Stimulated activated CD8-positive, alpha-beta memory T cell treated with anti-CD3 and anti-CD28 coated beads, Interleukin-4, amount 100 ng/mL, for 4 hours (primary cell): ENCODE measurements around the gene IFNL4.
"Not testable (repeated sequence)": the region's sequence is repeated elsewhere in the genome, so short reads cannot be mapped to it uniquely, and the experiment has no call there.

Experiments
- DNase-seq, 2 donors: peaks; one replicate each; pipeline ENCODE4 v3.0.0-alpha.2; 2020; ENCODE audit warnings: low read depth in 2 of 2, low spot score in 1 of 2

IFNL4 gene

GRCh38 chr19:39257227-39257626 lies 8.6 kb upstream of the IFNL4 start:
- no peak for DNase-seq

- DNase-seq, result no peak
These were observed 6.1 kb upstream of the IFNL4 start for GRCh38 chr19:39254531-39255345.

GRCh38 chr19:39253374-39254149 lies 4.9 kb upstream of the IFNL4 start:
- no peak for DNase-seq

- DNase-seq, result no peak
These were observed 3.8 kb upstream of the IFNL4 start for GRCh38 chr19:39252458-39252857.

GRCh38 chr19:39251846-39252245 lies 3.2 kb upstream of the IFNL4 start:
- no peak for DNase-seq

- no peak for DNase-seq
These were observed 2.4 kb upstream of the IFNL4 start for GRCh38 chr19:39251081-39251480.

- DNase-seq, result no peak
These were observed 673 bp downstream of the IFNL4 start for GRCh38 chr19:39247701-39248664.

- DNase-seq, result no peak
These were observed 1.5 kb downstream of the IFNL4 start for GRCh38 chr19:39246951-39247669.

- not testable (repeated sequence) for DNase-seq
These were observed 3.5 kb downstream of the IFNL4 start for GRCh38 chr19:39245166-39245565.

GRCh38 chr19:39244410-39245100 lies 4.1 kb downstream of the IFNL4 start, which contains the start of gene IFNL3:
Gene IFNL3 (minus strand): TSS chr19:39245006. CDS start chr19:39244967, 39 bp downstream.
- not testable (repeated sequence) for DNase-seq

- DNase-seq, result not testable (repeated sequence)
These were observed 4.9 kb downstream of the IFNL4 start for GRCh38 chr19:39243741-39244140.

GRCh38 chr19:39240421-39240820 lies 8.2 kb downstream of the IFNL4 start:
- DNase-seq, result no peak

GRCh38 chr19:39238944-39239343 lies 9.7 kb downstream of the IFNL4 start:
- DNase-seq, result no peak

- DNase-seq, result no peak
These were observed 10.4 kb downstream of the IFNL4 start for GRCh38 chr19:39238209-39238608.

- DNase-seq, result peak in 1 of 2 donors; percentile 26
These were observed 11.2 kb downstream of the IFNL4 start for GRCh38 chr19:39237200-39238184.

- peak in 1 of 2 donors; percentile 18 for DNase-seq
These were observed 12.1 kb downstream of the IFNL4 start for GRCh38 chr19:39236527-39236926.

GRCh38 chr19:39232708-39233107 lies 15.9 kb downstream of the IFNL4 start:
- DNase-seq, result no peak

GRCh38 chr19:39230096-39230764 lies 18.4 kb downstream of the IFNL4 start:
- DNase-seq, result no peak
